ENCODE data around the gene DARS1.

DNA sequence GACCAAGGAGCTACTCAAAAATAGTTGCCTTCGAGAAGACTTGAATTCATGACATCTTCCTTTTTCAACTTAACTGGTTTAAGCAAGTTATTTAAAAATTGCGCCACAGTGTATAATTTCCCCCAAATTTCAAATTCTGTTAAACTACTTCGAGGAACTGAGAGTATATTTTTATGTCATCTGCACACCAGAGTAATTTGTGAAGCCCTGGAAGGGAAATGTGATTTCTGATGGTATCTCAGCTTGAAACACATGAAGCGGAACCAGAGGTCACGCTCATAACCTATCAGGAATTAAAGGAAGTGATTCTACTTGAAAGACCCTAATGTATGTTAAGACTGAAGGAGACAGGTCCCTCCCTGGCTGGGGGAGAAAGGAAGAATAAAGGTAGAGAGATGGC is 33.9 kb upstream of the DARS1 start:
- TF ChIP-seq, protein P1, sequence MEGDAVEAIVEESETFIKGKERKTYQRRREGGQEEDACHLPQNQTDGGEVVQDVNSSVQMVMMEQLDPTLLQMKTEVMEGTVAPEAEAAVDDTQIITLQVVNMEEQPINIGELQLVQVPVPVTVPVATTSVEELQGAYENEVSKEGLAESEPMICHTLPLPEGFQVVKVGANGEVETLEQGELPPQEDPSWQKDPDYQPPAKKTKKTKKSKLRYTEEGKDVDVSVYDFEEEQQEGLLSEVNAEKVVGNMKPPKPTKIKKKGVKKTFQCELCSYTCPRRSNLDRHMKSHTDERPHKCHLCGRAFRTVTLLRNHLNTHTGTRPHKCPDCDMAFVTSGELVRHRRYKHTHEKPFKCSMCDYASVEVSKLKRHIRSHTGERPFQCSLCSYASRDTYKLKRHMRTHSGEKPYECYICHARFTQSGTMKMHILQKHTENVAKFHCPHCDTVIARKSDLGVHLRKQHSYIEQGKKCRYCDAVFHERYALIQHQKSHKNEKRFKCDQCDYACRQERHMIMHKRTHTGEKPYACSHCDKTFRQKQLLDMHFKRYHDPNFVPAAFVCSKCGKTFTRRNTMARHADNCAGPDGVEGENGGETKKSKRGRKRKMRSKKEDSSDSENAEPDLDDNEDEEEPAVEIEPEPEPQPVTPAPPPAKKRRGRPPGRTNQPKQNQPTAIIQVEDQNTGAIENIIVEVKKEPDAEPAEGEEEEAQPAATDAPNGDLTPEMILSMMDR (IDR thresholded peaks at IDR 0.05) = no peak
- TF ChIP-seq POLR2A (IDR thresholded peaks at IDR 0.05) (no peak), EP300 (IDR thresholded peaks at IDR 0.05) (no peak)
